HEK293 (cell line): Measurements from ENCODE around the gene UCHL1.

Experiments used
- BCL11A ChIP-seq: fragments of 450-650 bp; formaldehyde crosslinking; IDR thresholded peaks from 2 replicates; pipeline ENCODE4 v1.5.1; 2016; ENCODE audit warnings: low read depth, missing biosample characterization, missing genetic modification characterization
- EGR2 ChIP-seq: fragments of 450-650 bp; formaldehyde crosslinking; IDR thresholded peaks from 2 replicates; pipeline ENCODE4 v1.5.1; 2016; ENCODE audit warnings: low read depth, missing biosample characterization, missing genetic modification characterization
- KLF16 ChIP-seq: fragments of 450-650 bp; formaldehyde crosslinking; IDR thresholded peaks from 2 replicates; pipeline ENCODE4 v1.5.1; 2017; ENCODE audit warnings: missing biosample characterization, missing genetic modification characterization
- KLF17 ChIP-seq: fragments of 450-650 bp; formaldehyde crosslinking; IDR thresholded peaks from 2 replicates; pipeline ENCODE4 v1.5.1; 2016; ENCODE audit warnings: missing biosample characterization, missing genetic modification characterization
- PATZ1 ChIP-seq: fragments of 450-650 bp; formaldehyde crosslinking; IDR thresholded peaks from 2 replicates; pipeline ENCODE4 v1.5.1; 2016; ENCODE audit warnings: missing biosample characterization, missing genetic modification characterization
- PRDM10 ChIP-seq: fragments of 450-650 bp; formaldehyde crosslinking; IDR thresholded peaks from 2 replicates; pipeline ENCODE4 v1.5.1; 2016; ENCODE audit warnings: missing biosample characterization, missing genetic modification characterization
- PRDM4 ChIP-seq: fragments of 450-650 bp; formaldehyde crosslinking; IDR thresholded peaks from 2 replicates; pipeline ENCODE4 v1.5.1; 2017; ENCODE audit warnings: missing biosample characterization, missing genetic modification characterization
- SP2 ChIP-seq: fragments of 450-650 bp; formaldehyde crosslinking; IDR thresholded peaks from 2 replicates; pipeline ENCODE4 v1.5.1; 2016; ENCODE audit warnings: missing biosample characterization, missing genetic modification characterization
- ZBTB10 ChIP-seq: fragments of 450-650 bp; formaldehyde crosslinking; IDR thresholded peaks from 2 replicates; pipeline ENCODE4 v1.5.1; 2016; ENCODE audit warnings: missing biosample characterization, missing genetic modification characterization
- ZBTB17 ChIP-seq: fragments of 450-650 bp; formaldehyde crosslinking; IDR thresholded peaks from 2 replicates; pipeline ENCODE4 v1.5.1; 2016; ENCODE audit warnings: missing biosample characterization, missing genetic modification characterization
- ZBTB7A ChIP-seq: fragments of 450-650 bp; formaldehyde crosslinking; IDR thresholded peaks from 2 replicates; pipeline ENCODE4 v1.5.1; 2016; ENCODE audit warnings: low read depth, missing biosample characterization, missing genetic modification characterization
- ZEB2 ChIP-seq: fragments of 450-650 bp; formaldehyde crosslinking; IDR thresholded peaks from 2 replicates; pipeline ENCODE4 v1.5.1; 2016; ENCODE audit warnings: missing biosample characterization, missing genetic modification characterization
- ZFP37 ChIP-seq: fragments of 450-650 bp; formaldehyde crosslinking; IDR thresholded peaks from 2 replicates; pipeline ENCODE4 v1.5.1; 2016; ENCODE audit warnings: missing biosample characterization, missing genetic modification characterization
- ZNF341 ChIP-seq: fragments of 450-650 bp; formaldehyde crosslinking; IDR thresholded peaks from 2 replicates; pipeline ENCODE4; 2016; ENCODE audit warnings: low read depth, missing biosample characterization, missing genetic modification characterization
- ZNF514 ChIP-seq: fragments of 450-650 bp; formaldehyde crosslinking; IDR thresholded peaks from 2 replicates; pipeline ENCODE4 v1.5.1; 2016; ENCODE audit warnings: missing biosample characterization, missing genetic modification characterization
- ZNF561 ChIP-seq: fragments of 450-650 bp; IDR thresholded peaks from 2 replicates; pipeline ENCODE4 v1.5.1; 2018; ENCODE audit warnings: missing biosample characterization, missing genetic modification characterization, borderline replicate concordance
- ZNF600 ChIP-seq: fragments of 450-650 bp; formaldehyde crosslinking; IDR thresholded peaks from 2 replicates; pipeline ENCODE4 v1.5.1; 2016; ENCODE audit warnings: missing biosample characterization, missing genetic modification characterization
- ZNF626 ChIP-seq: fragments of 450-650 bp; sonication (Bioruptor Pico); formaldehyde crosslinking; IDR thresholded peaks from 2 replicates; pipeline ENCODE4 v1.5.1; 2018; ENCODE audit warnings: missing biosample characterization, missing genetic modification characterization, inconsistent platforms
- ZNF645 ChIP-seq: fragments of 450-650 bp; formaldehyde crosslinking; IDR thresholded peaks from 2 replicates; pipeline ENCODE4; 2016; ENCODE audit warnings: missing biosample characterization, missing genetic modification characterization
- ZNF658 ChIP-seq: fragments of 450-650 bp; formaldehyde crosslinking; IDR thresholded peaks from 2 replicates; pipeline ENCODE4; 2016; ENCODE audit warnings: missing biosample characterization, missing genetic modification characterization
- ZNF76 ChIP-seq: fragments of 450-650 bp; formaldehyde crosslinking; IDR thresholded peaks from 2 replicates; pipeline ENCODE4; 2016; ENCODE audit warnings: low read depth, missing biosample characterization, missing genetic modification characterization, borderline replicate concordance
- ZNF843 ChIP-seq: fragments of 450-650 bp; formaldehyde crosslinking; IDR thresholded peaks from 2 replicates; pipeline ENCODE4 v1.5.1; 2016; ENCODE audit warnings: missing biosample characterization, missing genetic modification characterization
- ZSCAN18 ChIP-seq: fragments of 450-650 bp; formaldehyde crosslinking; IDR thresholded peaks from 2 replicates; pipeline ENCODE4 v1.5.1; 2016; ENCODE audit warnings: missing biosample characterization, missing genetic modification characterization
- ZSCAN30 ChIP-seq: fragments of 450-650 bp; IDR thresholded peaks from 2 replicates; pipeline ENCODE4 v1.5.1; 2018; ENCODE audit warnings: missing biosample characterization, mild to moderate bottlenecking, missing genetic modification characterization, moderate library complexity
- ZXDB ChIP-seq: fragments of 450-650 bp; formaldehyde crosslinking; IDR thresholded peaks from 2 replicates; pipeline ENCODE4 v1.5.1; 2016; ENCODE audit warnings: missing biosample characterization, missing genetic modification characterization

UCHL1 gene

GRCh38 chr4:41256740-41257256 is at the start of gene UCHL1 (continued):
- TF ChIP-seq ZSCAN18 (tag by site-specific recombination) (peak; percentile 50; the same call in 1 of the 2 replicates), ZNF658 (tag by site-specific recombination) (no peak), EGR2 (tag by site-specific recombination) (peak; percentile 71), ZBTB17 (peak; percentile 89), ZBTB7A (tag by site-specific recombination) (no peak), ZEB2 (tag by site-specific recombination) (peak; percentile 64; the same call in 1 of the 2 replicates), PRDM10 (tag by site-specific recombination) (peak; percentile 100), ZNF561 (tag by site-specific recombination) (0 out of 2 replicates have a peak, but pooled peaks have one; percentile 7), ZNF514 (tag by site-specific recombination) (no peak), PATZ1 (tag by site-specific recombination) (peak; percentile 75), ZBTB10 (tag by site-specific recombination) (peak; percentile 64; the same call in 1 of the 2 replicates), ZNF600 (peak; percentile 85), KLF17 (peak; percentile 76), ZXDB (tag by site-specific recombination) (peak; percentile 68), ZNF843 (tag by site-specific recombination) (peak; percentile 29; the same call in 1 of the 2 replicates), ZNF645 (tag by site-specific recombination) (no peak), KLF16 (peak; percentile 20; the same call in 1 of the 2 replicates), ZNF626 (no peak), ZNF76 (tag by site-specific recombination) (0 out of 2 replicates have a peak, but pooled peaks have one; percentile 38), ZSCAN30 (tag by site-specific recombination) (peak; percentile 72; the same call in 1 of the 2 replicates), ZNF341 (tag by site-specific recombination) (peak; percentile 18; the same call in 1 of the 2 replicates), BCL11A (tag by site-specific recombination) (no peak), ZFP37 (tag by site-specific recombination) (peak; percentile 71; the same call in 1 of the 2 replicates), SP2 (tag by site-specific recombination) (peak; percentile 29; the same call in 1 of the 2 replicates), PRDM4 (tag by site-specific recombination) (peak; percentile 53; the same call in 1 of the 2 replicates)
